ENCODE results near the gene SNX20. TPM values are rescaled to one million over a fixed set of nuclear protein-coding genes. Genes with fewer than 3 reads are reported as not detected.

SNX20 gene
- total RNA-seq, 1 experiment from 2014 or later: 0.10 TPM

GRCh38 chr16:50637716-50638602 lies 43.2 kb downstream of the SNX20 start:
- CTCF ChIA-PET: no interaction called here
- Histone ChIP-seq H3K27ac (ENCODE audit: low read length) (no peak overlapping the region), H3K9me3 (ENCODE audit: control insufficient read depth, insufficient read depth, low read depth, low read length) (no peaks in the 10 kb centered on the region), H3K36me3 (ENCODE audit: control insufficient read depth, insufficient read depth, low read length) (no peaks in the 10 kb centered on the region), H3K4me3 (ENCODE audit: low read depth in 2 of 2, low read length in 2 of 2) (no peak overlapping the region), H3K27me3 (ENCODE audit: control insufficient read depth, insufficient read depth, low read length) (no peaks in the 10 kb centered on the region), H3K4me1 (ENCODE audit: control insufficient read depth, insufficient read depth, low read length) (no peaks in the 10 kb centered on the region)
- DNase-seq (ENCODE audit: low read depth, low spot score): no peak
- TF ChIP-seq SIN3A (IDR thresholded peaks at IDR 0.05; ENCODE audit: borderline replicate concordance, insufficient read depth, low read depth, low read length) (no peak), TCF7L2 (IDR thresholded peaks at IDR 0.05; ENCODE audit: low read depth, low read length) (no peak), REST (IDR thresholded peaks at IDR 0.05; ENCODE audit: insufficient read depth in 1 of 2, low read depth in 2 of 2, low read length in 1 of 2) (no peak), CTCF (IDR thresholded peaks at IDR 0.05) (no peak), POLR2AphosphoS5 (IDR thresholded peaks at IDR 0.05; ENCODE audit: low read depth, low read length) (no peak)
- POLR2A ChIA-PET: no interaction called here
- in situ Hi-C loops (cut with HindIII; ENCODE audit: low pct_unique_long_range_greater_than_20kb, low sequenced_read_pairs): no loop called here
- intact Hi-C loops (cut with micrococcal nuclease; ENCODE audit: unreplicated experiment): no loop called here
- no peak for ATAC-seq
- BruUV-seq (replicated peaks): no TSS peak

DNA sequence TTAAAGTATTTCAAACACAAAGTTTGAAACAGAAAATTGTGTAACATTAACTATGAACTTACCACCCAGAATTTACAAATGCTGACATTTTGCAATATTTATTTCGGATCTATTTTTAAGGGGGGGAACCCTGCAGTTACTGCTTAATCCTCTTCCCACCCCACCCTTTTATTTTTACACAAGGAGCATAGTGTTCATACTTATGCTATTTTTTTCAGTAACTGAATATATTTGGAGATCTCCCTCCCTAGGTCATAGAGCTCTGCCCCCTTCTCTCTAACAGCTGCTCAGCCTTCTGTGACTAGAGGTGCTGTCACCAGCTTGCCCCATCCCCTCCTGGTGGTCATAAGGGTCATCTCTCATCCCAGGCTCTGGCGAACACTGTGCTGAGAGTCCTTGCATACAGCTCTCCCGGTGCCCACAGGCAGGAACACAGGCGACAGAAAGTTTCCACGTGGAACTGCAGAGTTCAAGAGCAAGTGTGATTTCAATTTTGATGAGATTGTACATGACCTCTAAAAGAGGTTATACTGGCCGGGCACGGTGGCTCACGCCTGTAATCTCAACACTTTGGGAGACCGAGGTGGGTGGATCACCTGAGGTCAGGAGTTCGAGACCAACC lies 44.2 kb downstream of the SNX20 start:
- ATAC-seq: no peak

More for the DNA sequence above, 44.2 kb downstream of the SNX20 start:
- ChIA-PET POLR2A (no interaction called here), CTCF (no interaction called here)
- no TSS peak for BruUV-seq (replicated peaks)
- no peaks in the 10 kb centered on the region for H3K9me3 ChIP-seq (ENCODE audit: control insufficient read depth, insufficient read depth, low read depth, low read length)
- TF ChIP-seq REST (IDR thresholded peaks at IDR 0.05; ENCODE audit: insufficient read depth in 1 of 2, low read depth in 2 of 2, low read length in 1 of 2) (no peak), POLR2AphosphoS5 (IDR thresholded peaks at IDR 0.05; ENCODE audit: low read depth, low read length) (no peak), TCF7L2 (IDR thresholded peaks at IDR 0.05; ENCODE audit: low read depth, low read length) (no peak), CTCF (IDR thresholded peaks at IDR 0.05) (no peak), SIN3A (IDR thresholded peaks at IDR 0.05; ENCODE audit: borderline replicate concordance, insufficient read depth, low read depth, low read length) (no peak)
- H3K27me3 ChIP-seq (ENCODE audit: control insufficient read depth, insufficient read depth, low read length): no peaks in the 10 kb centered on the region
- no peak for DNase-seq (ENCODE audit: low read depth, low spot score)
- no peak overlapping the region for H3K27ac ChIP-seq (ENCODE audit: low read length)
- H3K4me3 ChIP-seq (ENCODE audit: low read depth in 2 of 2, low read length in 2 of 2): no peak overlapping the region
- in situ Hi-C loops (cut with HindIII; ENCODE audit: low pct_unique_long_range_greater_than_20kb, low sequenced_read_pairs): no loop called here
- no peaks in the 10 kb centered on the region for H3K36me3 ChIP-seq (ENCODE audit: control insufficient read depth, insufficient read depth, low read length)
- H3K4me1 ChIP-seq (ENCODE audit: control insufficient read depth, insufficient read depth, low read length): no peaks in the 10 kb centered on the region
- intact Hi-C loops (cut with micrococcal nuclease; ENCODE audit: unreplicated experiment): no loop called here
